Gastrocnemius medialis (tissue), 4 donors: ENCODE results near the gene AQP6.

Source experiments
- POLR2A ChIP-seq, 2 donors: fragments of 450-650 bp; IDR thresholded peaks; one replicate each; pipeline ENCODE4 v1.6.1; 2017; ENCODE audit warnings: antibody characterized with exemption in 2 of 2, mild to moderate bottlenecking in 2 of 2, moderate library complexity in 2 of 2
- TF ChIP-seq, protein P1 (sequence below), 5 experiments: fragments of 450-650 bp in 3 of 5; fragments of 200-600 bp in 2 of 5; sonication (generic) in 2 of 5; IDR thresholded peaks in 4 of 5; conservative IDR thresholded peaks in 1 of 5; 1 replicate in 4 of 5; 2 replicates in 1 of 5; pipeline ENCODE4 v1.5.1; 2016 to 2019; ENCODE audit warnings: antibody characterized with exemption in 5 of 5, mild to moderate bottlenecking in 3 of 5, moderate library complexity in 3 of 5

DNA sequence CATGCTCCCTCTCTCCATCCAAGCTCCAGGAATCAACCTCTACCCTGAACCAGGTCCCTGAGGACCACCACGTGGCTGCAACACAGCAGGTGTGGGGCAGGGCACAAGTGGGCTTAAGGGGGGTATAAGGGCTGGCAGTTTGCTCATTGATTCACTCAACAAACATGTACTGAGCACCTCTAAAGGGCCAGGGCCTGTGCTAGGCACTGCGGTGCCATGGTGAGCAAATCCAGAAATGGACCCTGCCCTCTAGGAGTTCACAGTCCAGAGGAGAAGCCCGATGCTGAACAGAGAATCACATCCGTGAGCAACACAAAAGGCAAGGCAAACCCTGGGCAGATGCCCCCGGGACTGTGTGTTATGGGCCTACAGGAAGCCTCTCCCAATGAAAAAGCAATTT is 28.7 kb upstream of the AQP6 start:
- TF ChIP-seq, protein P1, sequence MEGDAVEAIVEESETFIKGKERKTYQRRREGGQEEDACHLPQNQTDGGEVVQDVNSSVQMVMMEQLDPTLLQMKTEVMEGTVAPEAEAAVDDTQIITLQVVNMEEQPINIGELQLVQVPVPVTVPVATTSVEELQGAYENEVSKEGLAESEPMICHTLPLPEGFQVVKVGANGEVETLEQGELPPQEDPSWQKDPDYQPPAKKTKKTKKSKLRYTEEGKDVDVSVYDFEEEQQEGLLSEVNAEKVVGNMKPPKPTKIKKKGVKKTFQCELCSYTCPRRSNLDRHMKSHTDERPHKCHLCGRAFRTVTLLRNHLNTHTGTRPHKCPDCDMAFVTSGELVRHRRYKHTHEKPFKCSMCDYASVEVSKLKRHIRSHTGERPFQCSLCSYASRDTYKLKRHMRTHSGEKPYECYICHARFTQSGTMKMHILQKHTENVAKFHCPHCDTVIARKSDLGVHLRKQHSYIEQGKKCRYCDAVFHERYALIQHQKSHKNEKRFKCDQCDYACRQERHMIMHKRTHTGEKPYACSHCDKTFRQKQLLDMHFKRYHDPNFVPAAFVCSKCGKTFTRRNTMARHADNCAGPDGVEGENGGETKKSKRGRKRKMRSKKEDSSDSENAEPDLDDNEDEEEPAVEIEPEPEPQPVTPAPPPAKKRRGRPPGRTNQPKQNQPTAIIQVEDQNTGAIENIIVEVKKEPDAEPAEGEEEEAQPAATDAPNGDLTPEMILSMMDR (IDR thresholded peaks at IDR 0.05 in 4 of 5, conservative IDR thresholded peaks at IDR 0.05 in 1 of 5) = no peak
- TF ChIP-seq POLR2A (IDR thresholded peaks at IDR 0.05) = no peak
